Measurements from ENCODE around the gene SERPINB3. TPM values are rescaled to one million over a fixed set of nuclear protein-coding genes. Genes with fewer than 3 reads are reported as not detected.

The SERPINB3 gene
- total and polyA plus RNA-seq, 2 experiments from 2014 or later = 0.27 to 0.59 TPM

DNA sequence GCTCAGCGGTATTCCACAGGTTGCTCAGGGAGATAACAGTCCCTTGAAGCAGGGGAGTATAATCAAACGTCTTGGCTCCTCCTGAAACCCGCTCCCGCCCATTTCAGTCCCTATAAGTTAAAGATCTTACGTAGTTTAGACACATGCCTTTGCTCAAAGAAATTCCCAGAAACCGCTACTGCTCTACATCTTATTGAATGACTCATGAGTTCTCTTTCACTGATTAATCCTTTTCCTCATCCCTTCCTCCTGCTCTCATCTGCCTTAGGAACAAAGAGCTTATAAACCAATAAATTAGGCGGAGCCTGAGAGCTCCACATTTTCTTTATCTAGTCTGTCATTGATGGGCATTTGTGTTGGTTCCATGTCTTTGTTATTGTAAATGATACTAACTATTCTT lies 13.5 kb downstream of the SERPINB3 start:
- TF ChIP-seq, protein P1, sequence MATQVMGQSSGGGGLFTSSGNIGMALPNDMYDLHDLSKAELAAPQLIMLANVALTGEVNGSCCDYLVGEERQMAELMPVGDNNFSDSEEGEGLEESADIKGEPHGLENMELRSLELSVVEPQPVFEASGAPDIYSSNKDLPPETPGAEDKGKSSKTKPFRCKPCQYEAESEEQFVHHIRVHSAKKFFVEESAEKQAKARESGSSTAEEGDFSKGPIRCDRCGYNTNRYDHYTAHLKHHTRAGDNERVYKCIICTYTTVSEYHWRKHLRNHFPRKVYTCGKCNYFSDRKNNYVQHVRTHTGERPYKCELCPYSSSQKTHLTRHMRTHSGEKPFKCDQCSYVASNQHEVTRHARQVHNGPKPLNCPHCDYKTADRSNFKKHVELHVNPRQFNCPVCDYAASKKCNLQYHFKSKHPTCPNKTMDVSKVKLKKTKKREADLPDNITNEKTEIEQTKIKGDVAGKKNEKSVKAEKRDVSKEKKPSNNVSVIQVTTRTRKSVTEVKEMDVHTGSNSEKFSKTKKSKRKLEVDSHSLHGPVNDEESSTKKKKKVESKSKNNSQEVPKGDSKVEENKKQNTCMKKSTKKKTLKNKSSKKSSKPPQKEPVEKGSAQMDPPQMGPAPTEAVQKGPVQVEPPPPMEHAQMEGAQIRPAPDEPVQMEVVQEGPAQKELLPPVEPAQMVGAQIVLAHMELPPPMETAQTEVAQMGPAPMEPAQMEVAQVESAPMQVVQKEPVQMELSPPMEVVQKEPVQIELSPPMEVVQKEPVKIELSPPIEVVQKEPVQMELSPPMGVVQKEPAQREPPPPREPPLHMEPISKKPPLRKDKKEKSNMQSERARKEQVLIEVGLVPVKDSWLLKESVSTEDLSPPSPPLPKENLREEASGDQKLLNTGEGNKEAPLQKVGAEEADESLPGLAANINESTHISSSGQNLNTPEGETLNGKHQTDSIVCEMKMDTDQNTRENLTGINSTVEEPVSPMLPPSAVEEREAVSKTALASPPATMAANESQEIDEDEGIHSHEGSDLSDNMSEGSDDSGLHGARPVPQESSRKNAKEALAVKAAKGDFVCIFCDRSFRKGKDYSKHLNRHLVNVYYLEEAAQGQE (IDR thresholded peaks at IDR 0.05; ENCODE audit: unreplicated experiment) = no peak
- TF ChIP-seq, protein P2, sequence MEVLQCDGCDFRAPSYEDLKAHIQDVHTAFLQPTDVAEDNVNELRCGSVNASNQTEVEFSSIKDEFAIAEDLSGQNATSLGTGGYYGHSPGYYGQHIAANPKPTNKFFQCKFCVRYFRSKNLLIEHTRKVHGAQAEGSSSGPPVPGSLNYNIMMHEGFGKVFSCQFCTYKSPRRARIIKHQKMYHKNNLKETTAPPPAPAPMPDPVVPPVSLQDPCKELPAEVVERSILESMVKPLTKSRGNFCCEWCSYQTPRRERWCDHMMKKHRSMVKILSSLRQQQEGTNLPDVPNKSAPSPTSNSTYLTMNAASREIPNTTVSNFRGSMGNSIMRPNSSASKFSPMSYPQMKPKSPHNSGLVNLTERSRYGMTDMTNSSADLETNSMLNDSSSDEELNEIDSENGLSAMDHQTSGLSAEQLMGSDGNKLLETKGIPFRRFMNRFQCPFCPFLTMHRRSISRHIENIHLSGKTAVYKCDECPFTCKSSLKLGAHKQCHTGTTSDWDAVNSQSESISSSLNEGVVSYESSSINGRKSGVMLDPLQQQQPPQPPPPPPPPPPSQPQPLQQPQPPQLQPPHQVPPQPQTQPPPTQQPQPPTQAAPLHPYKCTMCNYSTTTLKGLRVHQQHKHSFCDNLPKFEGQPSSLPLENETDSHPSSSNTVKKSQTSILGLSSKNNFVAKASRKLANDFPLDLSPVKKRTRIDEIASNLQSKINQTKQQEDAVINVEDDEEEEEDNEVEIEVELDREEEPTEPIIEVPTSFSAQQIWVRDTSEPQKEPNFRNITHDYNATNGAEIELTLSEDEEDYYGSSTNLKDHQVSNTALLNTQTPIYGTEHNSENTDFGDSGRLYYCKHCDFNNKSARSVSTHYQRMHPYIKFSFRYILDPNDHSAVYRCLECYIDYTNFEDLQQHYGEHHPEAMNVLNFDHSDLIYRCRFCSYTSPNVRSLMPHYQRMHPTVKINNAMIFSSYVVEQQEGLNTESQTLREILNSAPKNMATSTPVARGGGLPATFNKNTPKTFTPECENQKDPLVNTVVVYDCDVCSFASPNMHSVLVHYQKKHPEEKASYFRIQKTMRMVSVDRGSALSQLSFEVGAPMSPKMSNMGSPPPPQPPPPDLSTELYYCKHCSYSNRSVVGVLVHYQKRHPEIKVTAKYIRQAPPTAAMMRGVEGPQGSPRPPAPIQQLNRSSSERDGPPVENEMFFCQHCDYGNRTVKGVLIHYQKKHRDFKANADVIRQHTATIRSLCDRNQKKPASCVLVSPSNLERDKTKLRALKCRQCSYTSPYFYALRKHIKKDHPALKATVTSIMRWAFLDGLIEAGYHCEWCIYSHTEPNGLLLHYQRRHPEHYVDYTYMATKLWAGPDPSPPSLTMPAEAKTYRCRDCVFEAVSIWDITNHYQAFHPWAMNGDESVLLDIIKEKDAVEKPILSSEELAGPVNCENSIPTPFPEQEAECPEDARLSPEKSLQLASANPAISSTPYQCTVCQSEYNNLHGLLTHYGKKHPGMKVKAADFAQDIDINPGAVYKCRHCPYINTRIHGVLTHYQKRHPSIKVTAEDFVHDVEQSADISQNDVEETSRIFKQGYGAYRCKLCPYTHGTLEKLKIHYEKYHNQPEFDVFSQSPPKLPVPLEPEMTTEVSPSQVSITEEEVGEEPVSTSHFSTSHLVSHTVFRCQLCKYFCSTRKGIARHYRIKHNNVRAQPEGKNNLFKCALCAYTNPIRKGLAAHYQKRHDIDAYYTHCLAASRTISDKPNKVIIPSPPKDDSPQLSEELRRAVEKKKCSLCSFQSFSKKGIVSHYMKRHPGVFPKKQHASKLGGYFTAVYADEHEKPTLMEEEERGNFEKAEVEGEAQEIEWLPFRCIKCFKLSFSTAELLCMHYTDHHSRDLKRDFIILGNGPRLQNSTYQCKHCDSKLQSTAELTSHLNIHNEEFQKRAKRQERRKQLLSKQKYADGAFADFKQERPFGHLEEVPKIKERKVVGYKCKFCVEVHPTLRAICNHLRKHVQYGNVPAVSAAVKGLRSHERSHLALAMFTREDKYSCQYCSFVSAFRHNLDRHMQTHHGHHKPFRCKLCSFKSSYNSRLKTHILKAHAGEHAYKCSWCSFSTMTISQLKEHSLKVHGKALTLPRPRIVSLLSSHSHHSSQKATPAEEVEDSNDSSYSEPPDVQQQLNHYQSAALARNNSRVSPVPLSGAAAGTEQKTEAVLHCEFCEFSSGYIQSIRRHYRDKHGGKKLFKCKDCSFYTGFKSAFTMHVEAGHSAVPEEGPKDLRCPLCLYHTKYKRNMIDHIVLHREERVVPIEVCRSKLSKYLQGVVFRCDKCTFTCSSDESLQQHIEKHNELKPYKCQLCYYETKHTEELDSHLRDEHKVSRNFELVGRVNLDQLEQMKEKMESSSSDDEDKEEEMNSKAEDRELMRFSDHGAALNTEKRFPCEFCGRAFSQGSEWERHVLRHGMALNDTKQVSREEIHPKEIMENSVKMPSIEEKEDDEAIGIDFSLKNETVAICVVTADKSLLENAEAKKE (CRISPR knock-in tag; IDR thresholded peaks at IDR 0.05) = no peak
- TF ChIP-seq JUNB (IDR thresholded peaks at IDR 0.05; ENCODE audit: unreplicated experiment) = no peak
- no peak for TF ChIP-seq POLR2AphosphoS5 (IDR thresholded peaks at IDR 0.05; ENCODE audit: low read depth)
- no peak overlapping the region for H2AFZ ChIP-seq

More for the DNA sequence above, 13.5 kb downstream of the SERPINB3 start:
- Histone ChIP-seq H3K27ac (ENCODE audit: low read depth) (no peak overlapping the region), H3F3A (replicated peaks; ENCODE audit: low read depth) (no peaks in the 10 kb centered on the region), H3K4me2 (no peak overlapping the region), H3K79me2 (replicated peaks; ENCODE audit: insufficient read depth) (no peaks in the 10 kb centered on the region), H3K9me2 (ENCODE audit: insufficient read depth) (0 out of 2 replicates have a peak, but pooled peaks cover 14% of the 10 kb centered on the region), H3K27me3 (ENCODE audit: insufficient read depth) (no peaks in the 10 kb centered on the region), H3K36me3 (ENCODE audit: insufficient read depth) (no peaks in the 10 kb centered on the region), H4K20me1 (replicated peaks; ENCODE audit: insufficient read depth) (no peaks in the 10 kb centered on the region), H3K4me1 (ENCODE audit: insufficient read depth) (peaks cover 22% of the 10 kb centered on the region), H3K4me3 (no peak overlapping the region)
- ATAC-seq = no peak
- Mint-ChIP-seq H3K4me1 (peaks cover 23% of the 10 kb centered on the region), H3K27me3 (ENCODE audit: insufficient read depth, low read depth, poor library complexity) (no peaks in the 10 kb centered on the region), H3K9me3 (no peaks in the 10 kb centered on the region), H3K36me3 (ENCODE audit: low read depth) (no peaks in the 10 kb centered on the region), H3K27ac (peak overlapping the region; percentile 29; the same call in 1 of the 2 replicates), H3K4me3 (no peak overlapping the region)
- no peak for DNase-seq (ENCODE audit: low spot score)

Data from GM23338 (cell line).